ENCODE measurements around the gene LRP10.

- TF ChIP-seq POLR2A (IDR thresholded peaks at IDR 0.05; ENCODE audit: low read depth, low read length) = no peak
- no peak for TF ChIP-seq POLR2AphosphoS5 (IDR thresholded peaks at IDR 0.05; ENCODE audit: low read depth, low read length)
These were observed 18.4 kb upstream of the LRP10 start for GRCh38 chr14:22852940-22853767.
